HEK293 (cell line): ENCODE data around the gene SIK3.
A peak's percentile ranks its signal among the peaks of the same experiment; 100 is the strongest.

ENCODE experiments used
- BCL11B ChIP-seq: fragments of 450-650 bp; formaldehyde crosslinking; IDR thresholded peaks from 2 replicates; pipeline ENCODE4 v1.5.1; 2016; ENCODE audit warnings: low read depth, missing biosample characterization, missing genetic modification characterization
- GLIS1 ChIP-seq: fragments of 450-650 bp; formaldehyde crosslinking; IDR thresholded peaks from 2 replicates; pipeline ENCODE4 v1.5.1; 2016; ENCODE audit warnings: missing biosample characterization, missing genetic modification characterization
- GLIS2 ChIP-seq: fragments of 450-650 bp; formaldehyde crosslinking; IDR thresholded peaks from 2 replicates; pipeline ENCODE4 v1.5.1; 2016; ENCODE audit warnings: missing biosample characterization, missing genetic modification characterization
- RBAK ChIP-seq: fragments of 450-650 bp; formaldehyde crosslinking; IDR thresholded peaks from 2 replicates; pipeline ENCODE4 v1.5.1; 2016; ENCODE audit warnings: missing biosample characterization, missing genetic modification characterization
- SETDB1 ChIP-seq: IDR thresholded peaks from one replicate; pipeline ENCODE4 v1.6.1; 2017; ENCODE audit warnings: mild to moderate bottlenecking, low read length, moderate library complexity, mixed read lengths; ENCODE audit not compliant: insufficient read length
- SP7 ChIP-seq: fragments of 450-650 bp; formaldehyde crosslinking; IDR thresholded peaks from 2 replicates; pipeline ENCODE4 v1.5.1; 2016; ENCODE audit warnings: missing biosample characterization, missing genetic modification characterization
- ZFP3 ChIP-seq: fragments of 450-650 bp; formaldehyde crosslinking; IDR thresholded peaks from 2 replicates; pipeline ENCODE4 v1.5.1; 2016; ENCODE audit warnings: low read depth, missing biosample characterization, missing genetic modification characterization
- ZFP37 ChIP-seq: fragments of 450-650 bp; formaldehyde crosslinking; IDR thresholded peaks from 2 replicates; pipeline ENCODE4 v1.5.1; 2016; ENCODE audit warnings: missing biosample characterization, missing genetic modification characterization
- ZNF10 ChIP-seq: fragments of 450-650 bp; formaldehyde crosslinking; IDR thresholded peaks from 2 replicates; pipeline ENCODE4 v1.5.1; 2017; ENCODE audit warnings: missing biosample characterization, missing genetic modification characterization
- ZNF114 ChIP-seq: fragments of 450-650 bp; formaldehyde crosslinking; IDR thresholded peaks from 2 replicates; pipeline ENCODE4 v1.5.0; 2017; ENCODE audit warnings: missing biosample characterization, missing genetic modification characterization
- ZNF146 ChIP-seq: fragments of 450-650 bp; formaldehyde crosslinking; IDR thresholded peaks from 2 replicates; pipeline ENCODE4 v1.5.1; 2016; ENCODE audit warnings: missing biosample characterization, missing genetic modification characterization
- ZNF223 ChIP-seq: fragments of 450-650 bp; formaldehyde crosslinking; IDR thresholded peaks from 2 replicates; pipeline ENCODE4 v1.5.1; 2016; ENCODE audit warnings: missing biosample characterization, missing genetic modification characterization
- ZNF292 ChIP-seq: fragments of 450-650 bp; formaldehyde crosslinking; IDR thresholded peaks from 2 replicates; pipeline ENCODE4 v1.5.1; 2016; ENCODE audit warnings: low read depth, missing biosample characterization, missing genetic modification characterization, borderline replicate concordance
- ZNF311 ChIP-seq: fragments of 450-650 bp; formaldehyde crosslinking; IDR thresholded peaks from 2 replicates; pipeline ENCODE4 v1.5.1; 2017; ENCODE audit warnings: missing biosample characterization, missing genetic modification characterization, borderline replicate concordance
- ZNF404 ChIP-seq: fragments of 450-650 bp; formaldehyde crosslinking; IDR thresholded peaks from 2 replicates; pipeline ENCODE4 v1.5.1; 2017; ENCODE audit warnings: missing biosample characterization, missing genetic modification characterization
- ZNF501 ChIP-seq: fragments of 450-650 bp; formaldehyde crosslinking; IDR thresholded peaks from 2 replicates; pipeline ENCODE4 v1.5.1; 2016; ENCODE audit warnings: missing biosample characterization, missing genetic modification characterization
- ZNF654 ChIP-seq: fragments of 450-650 bp; formaldehyde crosslinking; IDR thresholded peaks from 2 replicates; pipeline ENCODE4 v1.5.1; 2016; ENCODE audit warnings: low read depth, missing biosample characterization, missing genetic modification characterization
- ZNF777 ChIP-seq: fragments of 450-650 bp; formaldehyde crosslinking; IDR thresholded peaks from 2 replicates; pipeline ENCODE4 v1.5.1; 2017; ENCODE audit warnings: missing biosample characterization, missing genetic modification characterization, borderline replicate concordance
- TF ChIP-seq, protein P1 (sequence below): fragments of 450-650 bp; formaldehyde crosslinking; IDR thresholded peaks from 2 replicates; pipeline ENCODE4 v1.5.1; 2017; ENCODE audit warnings: missing biosample characterization, missing genetic modification characterization
- TF ChIP-seq, protein P2 (sequence below): fragments of 450-650 bp; IDR thresholded peaks from 2 replicates; pipeline ENCODE4 v1.5.1; 2018; ENCODE audit warnings: missing biosample characterization, mild to moderate bottlenecking, missing genetic modification characterization
- TF ChIP-seq, protein P3 (sequence below): fragments of 450-650 bp; formaldehyde crosslinking; IDR thresholded peaks from 2 replicates; pipeline ENCODE4 v1.5.1; 2017; ENCODE audit warnings: missing biosample characterization, missing genetic modification characterization
- TF ChIP-seq, protein P4 (sequence below): fragments of 450-650 bp; formaldehyde crosslinking; IDR thresholded peaks from 2 replicates; pipeline ENCODE4 v1.5.1; 2016; ENCODE audit warnings: missing biosample characterization, missing genetic modification characterization
- TF ChIP-seq, protein P5 (sequence below): fragments of 450-650 bp; formaldehyde crosslinking; IDR thresholded peaks from 2 replicates; pipeline ENCODE4 v1.5.0; 2017; ENCODE audit warnings: missing biosample characterization, missing genetic modification characterization, borderline replicate concordance
- TF ChIP-seq, protein P6 (sequence below): fragments of 450-650 bp; formaldehyde crosslinking; optimal IDR thresholded peaks from 2 replicates; pipeline ENCODE3; 2016; ENCODE audit warnings: missing biosample characterization, mild to moderate bottlenecking, missing genetic modification characterization
- TF ChIP-seq, protein P7 (sequence below): sonication (generic); formaldehyde crosslinking; IDR thresholded peaks from 2 replicates; pipeline ENCODE4 v1.8.1; 2022; ENCODE audit warnings: mild to moderate bottlenecking, moderate library complexity, missing genetic modification reagents
- TF ChIP-seq, protein P8 (sequence below): fragments of 450-650 bp; formaldehyde crosslinking; IDR thresholded peaks from 2 replicates; pipeline ENCODE4 v1.5.1; 2016; ENCODE audit warnings: missing biosample characterization, missing genetic modification characterization

The SIK3 gene

DNA sequence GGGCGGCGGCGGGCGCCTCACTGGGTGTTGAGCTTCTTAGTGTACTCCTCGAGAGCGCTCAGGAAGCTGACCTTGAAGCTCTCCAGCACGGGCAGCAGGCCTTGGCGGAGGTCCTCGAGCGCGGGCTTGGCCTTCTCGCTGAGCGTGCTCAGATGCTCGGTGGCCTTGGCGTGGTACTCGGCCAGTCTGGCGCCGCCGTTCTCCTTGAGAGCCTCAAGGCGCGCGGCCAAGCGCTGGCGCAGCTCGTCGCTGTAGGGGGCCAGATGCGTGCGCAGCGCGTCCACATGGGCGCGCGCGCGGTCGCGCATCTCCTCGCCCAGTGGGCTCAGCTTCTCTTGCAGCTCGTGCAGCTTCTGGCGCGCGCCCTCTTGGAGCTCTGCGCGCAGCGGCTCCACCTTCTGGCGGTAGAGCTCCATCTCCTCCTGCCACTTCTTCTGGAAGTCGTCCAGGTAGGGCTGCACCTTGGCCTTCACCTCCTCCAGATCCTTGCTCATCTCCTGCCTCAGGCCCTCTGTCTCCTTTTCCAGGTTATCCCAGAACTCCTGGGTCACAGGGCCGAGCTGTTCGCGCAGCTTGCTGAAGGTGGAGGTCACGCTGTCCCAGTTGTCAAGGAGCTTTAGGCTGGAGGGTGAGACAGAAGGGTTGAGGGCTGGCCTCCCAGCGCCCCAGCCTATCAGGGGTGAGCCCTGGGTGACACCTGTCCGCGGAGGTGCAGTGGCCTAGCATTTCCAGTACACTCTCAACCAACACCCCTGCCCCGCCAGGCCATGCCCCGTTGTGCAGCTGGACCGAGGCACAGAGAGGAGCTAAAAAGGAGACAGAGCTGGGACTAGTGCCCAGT is 262.2 kb downstream of the SIK3 start (continued):
- TF ChIP-seq, protein P1, sequence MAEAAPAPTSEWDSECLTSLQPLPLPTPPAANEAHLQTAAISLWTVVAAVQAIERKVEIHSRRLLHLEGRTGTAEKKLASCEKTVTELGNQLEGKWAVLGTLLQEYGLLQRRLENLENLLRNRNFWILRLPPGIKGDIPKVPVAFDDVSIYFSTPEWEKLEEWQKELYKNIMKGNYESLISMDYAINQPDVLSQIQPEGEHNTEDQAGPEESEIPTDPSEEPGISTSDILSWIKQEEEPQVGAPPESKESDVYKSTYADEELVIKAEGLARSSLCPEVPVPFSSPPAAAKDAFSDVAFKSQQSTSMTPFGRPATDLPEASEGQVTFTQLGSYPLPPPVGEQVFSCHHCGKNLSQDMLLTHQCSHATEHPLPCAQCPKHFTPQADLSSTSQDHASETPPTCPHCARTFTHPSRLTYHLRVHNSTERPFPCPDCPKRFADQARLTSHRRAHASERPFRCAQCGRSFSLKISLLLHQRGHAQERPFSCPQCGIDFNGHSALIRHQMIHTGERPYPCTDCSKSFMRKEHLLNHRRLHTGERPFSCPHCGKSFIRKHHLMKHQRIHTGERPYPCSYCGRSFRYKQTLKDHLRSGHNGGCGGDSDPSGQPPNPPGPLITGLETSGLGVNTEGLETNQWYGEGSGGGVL (tag by site-specific recombination), result no peak
- TF ChIP-seq SETDB1 (no peak), BCL11B (tag by site-specific recombination) (no peak), ZNF777 (tag by site-specific recombination) (no peak), SP7 (tag by site-specific recombination) (peak; percentile 50; the same call in 1 of the 2 replicates), GLIS1 (tag by site-specific recombination) (peak; percentile 96), ZNF311 (no peak), ZNF146 (tag by site-specific recombination) (no peak), ZNF404 (tag by site-specific recombination) (no peak), ZFP3 (tag by site-specific recombination) (no peak), ZNF114 (tag by site-specific recombination) (no peak), ZNF10 (0 out of 2 replicates have a peak, but pooled peaks have one; percentile 13), ZNF223 (tag by site-specific recombination) (no peak), GLIS2 (tag by site-specific recombination) (peak; percentile 54; the same call in 1 of the 2 replicates), ZNF501 (peak; percentile 66; the same call in 1 of the 2 replicates), ZFP37 (tag by site-specific recombination) (peak; percentile 47), ZNF292 (tag by site-specific recombination) (no peak), RBAK (tag by site-specific recombination) (no peak), ZNF654 (tag by site-specific recombination) (peak; percentile 40)
- TF ChIP-seq, protein P2, sequence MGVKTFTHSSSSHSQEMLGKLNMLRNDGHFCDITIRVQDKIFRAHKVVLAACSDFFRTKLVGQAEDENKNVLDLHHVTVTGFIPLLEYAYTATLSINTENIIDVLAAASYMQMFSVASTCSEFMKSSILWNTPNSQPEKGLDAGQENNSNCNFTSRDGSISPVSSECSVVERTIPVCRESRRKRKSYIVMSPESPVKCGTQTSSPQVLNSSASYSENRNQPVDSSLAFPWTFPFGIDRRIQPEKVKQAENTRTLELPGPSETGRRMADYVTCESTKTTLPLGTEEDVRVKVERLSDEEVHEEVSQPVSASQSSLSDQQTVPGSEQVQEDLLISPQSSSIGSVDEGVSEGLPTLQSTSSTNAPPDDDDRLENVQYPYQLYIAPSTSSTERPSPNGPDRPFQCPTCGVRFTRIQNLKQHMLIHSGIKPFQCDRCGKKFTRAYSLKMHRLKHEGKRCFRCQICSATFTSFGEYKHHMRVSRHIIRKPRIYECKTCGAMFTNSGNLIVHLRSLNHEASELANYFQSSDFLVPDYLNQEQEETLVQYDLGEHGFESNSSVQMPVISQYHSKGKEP (tag by site-specific recombination), result peak; percentile 79
- TF ChIP-seq, protein P3, sequence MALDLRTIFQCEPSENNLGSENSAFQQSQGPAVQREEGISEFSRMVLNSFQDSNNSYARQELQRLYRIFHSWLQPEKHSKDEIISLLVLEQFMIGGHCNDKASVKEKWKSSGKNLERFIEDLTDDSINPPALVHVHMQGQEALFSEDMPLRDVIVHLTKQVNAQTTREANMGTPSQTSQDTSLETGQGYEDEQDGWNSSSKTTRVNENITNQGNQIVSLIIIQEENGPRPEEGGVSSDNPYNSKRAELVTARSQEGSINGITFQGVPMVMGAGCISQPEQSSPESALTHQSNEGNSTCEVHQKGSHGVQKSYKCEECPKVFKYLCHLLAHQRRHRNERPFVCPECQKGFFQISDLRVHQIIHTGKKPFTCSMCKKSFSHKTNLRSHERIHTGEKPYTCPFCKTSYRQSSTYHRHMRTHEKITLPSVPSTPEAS, result no peak
- TF ChIP-seq, protein P4, sequence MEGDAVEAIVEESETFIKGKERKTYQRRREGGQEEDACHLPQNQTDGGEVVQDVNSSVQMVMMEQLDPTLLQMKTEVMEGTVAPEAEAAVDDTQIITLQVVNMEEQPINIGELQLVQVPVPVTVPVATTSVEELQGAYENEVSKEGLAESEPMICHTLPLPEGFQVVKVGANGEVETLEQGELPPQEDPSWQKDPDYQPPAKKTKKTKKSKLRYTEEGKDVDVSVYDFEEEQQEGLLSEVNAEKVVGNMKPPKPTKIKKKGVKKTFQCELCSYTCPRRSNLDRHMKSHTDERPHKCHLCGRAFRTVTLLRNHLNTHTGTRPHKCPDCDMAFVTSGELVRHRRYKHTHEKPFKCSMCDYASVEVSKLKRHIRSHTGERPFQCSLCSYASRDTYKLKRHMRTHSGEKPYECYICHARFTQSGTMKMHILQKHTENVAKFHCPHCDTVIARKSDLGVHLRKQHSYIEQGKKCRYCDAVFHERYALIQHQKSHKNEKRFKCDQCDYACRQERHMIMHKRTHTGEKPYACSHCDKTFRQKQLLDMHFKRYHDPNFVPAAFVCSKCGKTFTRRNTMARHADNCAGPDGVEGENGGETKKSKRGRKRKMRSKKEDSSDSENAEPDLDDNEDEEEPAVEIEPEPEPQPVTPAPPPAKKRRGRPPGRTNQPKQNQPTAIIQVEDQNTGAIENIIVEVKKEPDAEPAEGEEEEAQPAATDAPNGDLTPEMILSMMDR, result peak; percentile 90
- TF ChIP-seq, protein P5, sequence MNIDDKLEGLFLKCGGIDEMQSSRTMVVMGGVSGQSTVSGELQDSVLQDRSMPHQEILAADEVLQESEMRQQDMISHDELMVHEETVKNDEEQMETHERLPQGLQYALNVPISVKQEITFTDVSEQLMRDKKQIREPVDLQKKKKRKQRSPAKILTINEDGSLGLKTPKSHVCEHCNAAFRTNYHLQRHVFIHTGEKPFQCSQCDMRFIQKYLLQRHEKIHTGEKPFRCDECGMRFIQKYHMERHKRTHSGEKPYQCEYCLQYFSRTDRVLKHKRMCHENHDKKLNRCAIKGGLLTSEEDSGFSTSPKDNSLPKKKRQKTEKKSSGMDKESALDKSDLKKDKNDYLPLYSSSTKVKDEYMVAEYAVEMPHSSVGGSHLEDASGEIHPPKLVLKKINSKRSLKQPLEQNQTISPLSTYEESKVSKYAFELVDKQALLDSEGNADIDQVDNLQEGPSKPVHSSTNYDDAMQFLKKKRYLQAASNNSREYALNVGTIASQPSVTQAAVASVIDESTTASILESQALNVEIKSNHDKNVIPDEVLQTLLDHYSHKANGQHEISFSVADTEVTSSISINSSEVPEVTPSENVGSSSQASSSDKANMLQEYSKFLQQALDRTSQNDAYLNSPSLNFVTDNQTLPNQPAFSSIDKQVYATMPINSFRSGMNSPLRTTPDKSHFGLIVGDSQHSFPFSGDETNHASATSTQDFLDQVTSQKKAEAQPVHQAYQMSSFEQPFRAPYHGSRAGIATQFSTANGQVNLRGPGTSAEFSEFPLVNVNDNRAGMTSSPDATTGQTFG (tag by site-specific recombination), result no peak
- TF ChIP-seq, protein P6, sequence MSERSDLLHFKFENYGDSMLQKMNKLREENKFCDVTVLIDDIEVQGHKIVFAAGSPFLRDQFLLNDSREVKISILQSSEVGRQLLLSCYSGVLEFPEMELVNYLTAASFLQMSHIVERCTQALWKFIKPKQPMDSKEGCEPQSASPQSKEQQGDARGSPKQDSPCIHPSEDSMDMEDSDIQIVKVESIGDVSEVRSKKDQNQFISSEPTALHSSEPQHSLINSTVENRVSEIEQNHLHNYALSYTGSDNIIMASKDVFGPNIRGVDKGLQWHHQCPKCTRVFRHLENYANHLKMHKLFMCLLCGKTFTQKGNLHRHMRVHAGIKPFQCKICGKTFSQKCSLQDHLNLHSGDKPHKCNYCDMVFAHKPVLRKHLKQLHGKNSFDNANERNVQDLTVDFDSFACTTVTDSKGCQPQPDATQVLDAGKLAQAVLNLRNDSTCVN (tag by site-specific recombination), result peak; percentile 98
- TF ChIP-seq, protein P7, sequence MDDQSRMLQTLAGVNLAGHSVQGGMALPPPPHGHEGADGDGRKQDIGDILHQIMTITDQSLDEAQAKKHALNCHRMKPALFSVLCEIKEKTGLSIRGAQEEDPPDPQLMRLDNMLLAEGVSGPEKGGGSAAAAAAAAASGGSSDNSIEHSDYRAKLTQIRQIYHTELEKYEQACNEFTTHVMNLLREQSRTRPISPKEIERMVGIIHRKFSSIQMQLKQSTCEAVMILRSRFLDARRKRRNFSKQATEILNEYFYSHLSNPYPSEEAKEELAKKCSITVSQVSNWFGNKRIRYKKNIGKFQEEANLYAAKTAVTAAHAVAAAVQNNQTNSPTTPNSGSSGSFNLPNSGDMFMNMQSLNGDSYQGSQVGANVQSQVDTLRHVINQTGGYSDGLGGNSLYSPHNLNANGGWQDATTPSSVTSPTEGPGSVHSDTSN (CRISPR knock-in tag), result no peak
- TF ChIP-seq, protein P8, sequence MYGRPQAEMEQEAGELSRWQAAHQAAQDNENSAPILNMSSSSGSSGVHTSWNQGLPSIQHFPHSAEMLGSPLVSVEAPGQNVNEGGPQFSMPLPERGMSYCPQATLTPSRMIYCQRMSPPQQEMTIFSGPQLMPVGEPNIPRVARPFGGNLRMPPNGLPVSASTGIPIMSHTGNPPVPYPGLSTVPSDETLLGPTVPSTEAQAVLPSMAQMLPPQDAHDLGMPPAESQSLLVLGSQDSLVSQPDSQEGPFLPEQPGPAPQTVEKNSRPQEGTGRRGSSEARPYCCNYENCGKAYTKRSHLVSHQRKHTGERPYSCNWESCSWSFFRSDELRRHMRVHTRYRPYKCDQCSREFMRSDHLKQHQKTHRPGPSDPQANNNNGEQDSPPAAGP, result no peak
